Adrenal gland (tissue), 12 donors: ENCODE results near the gene TMEM19. TPM values are rescaled to one million over a fixed set of nuclear protein-coding genes. Genes with fewer than 3 reads are reported as not detected.

Experiments
- DNase-seq, 7 donors: peaks; one replicate each; pipeline ENCODE4 v3.0.0-alpha.2; 2019 to 2020
- H3K27ac ChIP-seq, 5 donors: fragments of 200-600 bp; sonication (generic) in 4 of 5; 1 replicate in 3 of 5; 2 replicates in 2 of 5; pipeline versions ENCODE4 v1.5.1 to v1.8.0; 2016 to 2020; ENCODE audit warnings: mild to moderate bottlenecking in 1 of 5
- H3K27me3 ChIP-seq: fragments of 200-600 bp; 2 replicates; pipeline ENCODE4 v1.8.0; 2021
- H3K36me3 ChIP-seq, 2 donors: fragments of 200-600 bp; replicated peaks in 1 of 2; 1 replicate in 1 of 2; 2 replicates in 1 of 2; pipeline versions ENCODE4 v1.5.1 to v1.8.0; 2018 to 2022
- H3K4me1 ChIP-seq, 2 donors: fragments of 200-600 bp; replicated peaks in 1 of 2; 1 replicate in 1 of 2; 2 replicates in 1 of 2; pipeline versions ENCODE4 v1.5.1 to v1.8.0; 2018 to 2021
- H3K4me3 ChIP-seq, 4 donors: fragments of 200-600 bp; sonication (generic) in 3 of 4; one replicate each; pipeline ENCODE4 v1.5.1; 2016 to 2018
- H3K9me3 ChIP-seq, 3 donors: fragments of 200-600 bp; sonication (generic) in 1 of 3; replicated peaks in 1 of 3; 1 replicate in 2 of 3; 2 replicates in 1 of 3; pipeline versions ENCODE4 v1.5.1 to v1.8.0; 2016 to 2021
- POLR2A ChIP-seq, 2 donors: fragments of 450-650 bp; IDR thresholded peaks; one replicate each; pipeline ENCODE4 v1.6.1; 2017; ENCODE audit warnings: antibody characterized with exemption in 2 of 2, mild to moderate bottlenecking in 2 of 2, moderate library complexity in 1 of 2
- WGBS, 4 donors: extraction: QIAGEN DNeasy Blood & Tissue Kit in 2 of 4; methylation state at CpG; one replicate each; pipeline versions ENCODE4 v1.1.5 to v1.1.7; 2013 to 2017; 5-methylcytosine and 5-hydroxymethylcytosine counted together
- intact Hi-C, 2 donors: fragments of 100-400 bp; cut with DNase I; formaldehyde crosslinking; loops; one replicate each; pipeline versions ENCODE4 v1.14.1 to v1.15.0; 2022 to 2023
- polyA plus RNA-seq, 3 donors: library from polyadenylated mRNA; stranded (reverse); fragments of 200-250 nt in 2 of 3; fragments of 350-450 nt in 1 of 3; fragmentation: Illumina TruSeq in 1 of 3; extraction: RNeasy Lipid Tissue Mini Kit (QIAGEN cat#74804) in 1 of 3; gene quantifications; one replicate each; pipeline ENCODE4 v1.2.3, GENCODE V29; 2013 to 2014
- small RNA-seq, 2 donors: library from RNA; depleted of rRNA; stranded (forward); fragments of <200 nt; gene quantifications; one replicate each; pipeline ENCODE3, GENCODE V24; 2016
- total RNA-seq, 9 donors: library from RNA; depleted of rRNA in 4 of 9; stranded (reverse); fragments of >200 nt in 4 of 9; fragments of 120-200 nt in 1 of 9; fragmentation: NEBNext Ultra II Directional in 1 of 9; extraction: Animal tissue kit (Norgen Biotek cat#: 25700) in 1 of 9; gene quantifications; one replicate each; pipeline versions ENCODE4 v1.1.0 to v1.2.4, GENCODE V29; 2013 to 2023
- TF ChIP-seq, protein P1 (sequence below), 6 experiments: fragments of 450-650 bp in 4 of 6; fragments of 200-600 bp in 2 of 6; sonication (generic) in 1 of 6; IDR thresholded peaks; 1 replicate in 5 of 6; 2 replicates in 1 of 6; pipeline versions ENCODE4 v1.5.1 to v1.8.0; 2016 to 2021; ENCODE audit warnings: antibody characterized with exemption in 6 of 6, mild to moderate bottlenecking in 2 of 6, moderate library complexity in 1 of 6
- donor health status: healthy with polysubstance abuse.
- donor health status: Bipolar disorder and iron deficiency.
- donor health status: DM: yes; HTN: yes; CAD: no.
- donor health status: DM: no; HTN: no; CAD: no.
- donor health status: DM: no; HTN: no; CAD: no.
- donor health status: DM: yes; HTN: yes; CAD: no.

Gene TMEM19
- total and polyA plus RNA-seq, 12 donors: 2.8 to 22.1 (median 18.1) TPM

DNA sequence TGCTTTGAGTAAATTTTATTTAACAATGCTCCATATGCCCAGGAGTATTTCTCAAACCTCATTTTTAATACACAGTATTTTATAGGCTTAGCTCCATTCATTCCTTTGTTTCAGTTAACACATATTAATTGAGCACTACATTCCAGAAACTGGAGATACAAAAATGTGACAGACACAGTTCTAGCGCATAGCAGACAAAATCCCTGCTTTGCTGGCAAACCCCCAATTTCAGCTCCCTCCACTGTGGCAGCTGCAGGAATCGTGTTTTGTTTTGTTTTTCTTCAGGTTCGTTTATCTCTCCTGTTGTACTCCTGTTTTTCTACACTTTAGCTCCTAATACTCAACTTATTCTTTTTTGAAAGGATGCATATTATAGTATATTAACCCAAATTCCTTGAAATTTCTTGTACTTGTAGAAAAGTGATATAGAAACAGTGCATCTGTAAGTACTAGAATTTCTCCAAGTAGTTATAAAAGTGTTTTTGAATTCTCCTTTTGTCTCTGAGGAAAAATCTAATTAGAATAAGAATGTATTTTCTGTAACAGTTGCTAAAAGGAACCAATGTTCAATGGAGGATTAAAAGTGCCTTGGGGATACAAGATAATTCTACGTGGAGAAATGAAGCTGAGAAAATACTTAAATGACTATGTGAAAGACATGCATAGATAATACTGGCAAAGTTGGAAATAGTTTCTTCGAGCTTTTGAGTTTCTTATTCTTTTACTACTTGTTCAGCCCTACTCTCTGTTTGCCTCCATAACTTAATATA is 62.4 kb downstream of the TMEM19 start:
- intact Hi-C loops: loop anchor here (5.0 to 10.0 kb wide), 2 partner anchors 331 to 333 kb away; no protein-coding TSS in a partner anchor
- H3K9me3 ChIP-seq: no peaks in the 10 kb centered on the region
- 50 to 64% (median 56%) methylated on average over 5 of the region's 5 CpGs for WGBS, 4 donors
- H3K4me3 ChIP-seq: no peak overlapping the region
- no peaks in the 10 kb centered on the region for H3K36me3 ChIP-seq
- no peak for TF ChIP-seq POLR2A (IDR thresholded peaks at IDR 0.05)
- TF ChIP-seq, protein P1, sequence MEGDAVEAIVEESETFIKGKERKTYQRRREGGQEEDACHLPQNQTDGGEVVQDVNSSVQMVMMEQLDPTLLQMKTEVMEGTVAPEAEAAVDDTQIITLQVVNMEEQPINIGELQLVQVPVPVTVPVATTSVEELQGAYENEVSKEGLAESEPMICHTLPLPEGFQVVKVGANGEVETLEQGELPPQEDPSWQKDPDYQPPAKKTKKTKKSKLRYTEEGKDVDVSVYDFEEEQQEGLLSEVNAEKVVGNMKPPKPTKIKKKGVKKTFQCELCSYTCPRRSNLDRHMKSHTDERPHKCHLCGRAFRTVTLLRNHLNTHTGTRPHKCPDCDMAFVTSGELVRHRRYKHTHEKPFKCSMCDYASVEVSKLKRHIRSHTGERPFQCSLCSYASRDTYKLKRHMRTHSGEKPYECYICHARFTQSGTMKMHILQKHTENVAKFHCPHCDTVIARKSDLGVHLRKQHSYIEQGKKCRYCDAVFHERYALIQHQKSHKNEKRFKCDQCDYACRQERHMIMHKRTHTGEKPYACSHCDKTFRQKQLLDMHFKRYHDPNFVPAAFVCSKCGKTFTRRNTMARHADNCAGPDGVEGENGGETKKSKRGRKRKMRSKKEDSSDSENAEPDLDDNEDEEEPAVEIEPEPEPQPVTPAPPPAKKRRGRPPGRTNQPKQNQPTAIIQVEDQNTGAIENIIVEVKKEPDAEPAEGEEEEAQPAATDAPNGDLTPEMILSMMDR (IDR thresholded peaks at IDR 0.05): no peak
- H3K27me3 ChIP-seq: peaks cover 5% of the 10 kb centered on the region
- H3K4me1 ChIP-seq: no peaks in the 10 kb centered on the region
- no peak overlapping the region for H3K27ac ChIP-seq
- DNase-seq: no peak

DNA sequence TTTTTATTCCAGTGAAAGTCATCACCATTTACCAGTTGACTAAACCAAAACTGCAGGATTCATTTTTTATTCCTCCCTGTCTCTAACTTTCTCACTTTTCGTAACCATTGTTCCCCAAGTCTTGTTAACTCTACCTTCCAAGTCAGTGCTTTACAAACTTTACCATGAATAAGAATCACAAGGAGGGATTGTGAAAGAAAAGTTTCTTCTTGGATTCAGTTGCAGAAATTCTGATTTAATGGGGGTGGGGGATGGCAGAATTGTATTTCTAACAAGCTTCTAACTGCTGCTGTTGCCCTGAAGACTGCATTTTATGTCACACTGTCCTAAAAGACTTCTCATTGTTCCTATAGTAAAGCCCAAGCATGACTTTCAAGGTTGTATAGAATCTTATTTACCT is 63.8 kb downstream of the TMEM19 start:
- peaks cover 5% of the 10 kb centered on the region for H3K27me3 ChIP-seq
- H3K4me3 ChIP-seq: no peak overlapping the region
- no peaks in the 10 kb centered on the region for H3K36me3 ChIP-seq
- no peak for TF ChIP-seq POLR2A (IDR thresholded peaks at IDR 0.05)
- TF ChIP-seq, protein P1 (IDR thresholded peaks at IDR 0.05): no peak
- H3K4me1 ChIP-seq: no peaks in the 10 kb centered on the region
- 87 to 96% (median 89%) methylated on average over 1 of the region's 1 CpG for WGBS, 4 donors
- intact Hi-C loops: loop anchor here (5.0 to 10.0 kb wide), 3 partner anchors 85 to 335 kb away; partner anchors contain the start of genes THAP2 (in 1 of the 2) and ZFC3H1 (in 1 of the 2)
- H3K27ac ChIP-seq: no peak overlapping the region
- no peaks in the 10 kb centered on the region for H3K9me3 ChIP-seq
- DNase-seq: no peak

DNA sequence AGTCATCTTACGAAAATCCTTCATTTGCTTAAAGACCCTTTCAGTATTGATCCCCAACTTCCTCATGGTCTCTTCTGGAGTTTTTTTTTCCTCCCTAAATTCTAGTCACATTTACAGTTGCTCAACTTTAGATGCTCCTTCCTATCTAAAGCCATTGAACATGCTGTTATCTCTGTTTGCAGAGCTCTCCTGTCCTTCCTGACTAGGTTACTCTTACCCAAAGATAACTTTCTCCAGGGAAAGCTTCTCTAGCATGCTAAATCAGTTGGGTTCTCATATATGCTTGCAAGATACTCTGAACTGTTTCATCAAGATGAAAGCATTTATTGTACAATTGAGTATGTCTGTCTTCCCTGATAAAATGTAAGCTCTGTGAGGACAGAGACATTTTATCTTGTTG is 67.0 kb downstream of the TMEM19 start:
- peaks cover 10 to 19% of the 10 kb centered on the region in 2 donors for H3K4me1 ChIP-seq
- no peak overlapping the region for H3K4me3 ChIP-seq
- H3K9me3 ChIP-seq: no peaks in the 10 kb centered on the region
- no peak overlapping the region for H3K27ac ChIP-seq
- intact Hi-C loops: loop anchor here in 1 of 2 donors (10.0 kb wide), 1 partner anchor 88 kb away; the partner anchor contains the start of genes THAP2 and ZFC3H1
- TF ChIP-seq POLR2A (IDR thresholded peaks at IDR 0.05): no peak
- TF ChIP-seq, protein P1 (IDR thresholded peaks at IDR 0.05): no peak
- DNase-seq: no peak
- peaks cover 5% of the 10 kb centered on the region for H3K27me3 ChIP-seq
- no peaks in the 10 kb centered on the region for H3K36me3 ChIP-seq
- 80 to 88% (median 83%) methylated on average over 1 of the region's 1 CpG for WGBS, 4 donors

Small RNA genes within 50 kb of the gene (small RNA-seq; reads per million reads assigned to genes)
- 0 reads per million in 2 donors for gene RF00560

Other genes starting within 250 kb of the TMEM19 start
- gene LGR5, start 246.3 kb upstream of the TMEM19 start, total RNA-seq: 1 to 10 TPM in 7 of 9 donors, under 1 TPM in 2; 0.39 to 3.4 (median 1.8) TPM
- 1 to 10 TPM in 2 of 3 donors, under 1 TPM in 1; 0.66 to 6.1 (median 3.5) TPM for gene LGR5, start 246.3 kb upstream of the TMEM19 start, polyA plus RNA-seq
- gene ZFC3H1, start 22.2 kb upstream of the TMEM19 start, total RNA-seq: 10 to 100 TPM; 11.8 to 56.2 (median 34.3) TPM
- 10 to 100 TPM; 25.0 to 41.9 (median 29.4) TPM for gene ZFC3H1, start 22.2 kb upstream of the TMEM19 start, polyA plus RNA-seq
- gene THAP2, start 21.8 kb upstream of the TMEM19 start, total RNA-seq: 10 to 100 TPM in 3 of 9 donors, 1 to 10 TPM in 5, under 1 TPM in 1; 0.95 to 15.7 (median 6.9) TPM
- gene THAP2, start 21.8 kb upstream of the TMEM19 start, polyA plus RNA-seq: 10 to 100 TPM in 1 of 3 donors, 1 to 10 TPM in 2; 3.3 to 11.9 (median 4.9) TPM
- 100 to 1,000 TPM in 2 of 9 donors, 10 to 100 TPM in 6, 1 to 10 TPM in 1; 8.6 to 123 (median 68.1) TPM for gene RAB21, start 68.8 kb downstream of the TMEM19 start, total RNA-seq
- 100 to 1,000 TPM in 1 of 3 donors, 1 to 10 TPM in 2; 8.7 to 118 (median 8.8) TPM for gene RAB21, start 68.8 kb downstream of the TMEM19 start, polyA plus RNA-seq
- gene TBC1D15, start 153.7 kb downstream of the TMEM19 start, total RNA-seq: 10 to 100 TPM; 22.8 to 78.3 (median 56.2) TPM
- 10 to 100 TPM; 19.9 to 74.1 (median 23.3) TPM for gene TBC1D15, start 153.7 kb downstream of the TMEM19 start, polyA plus RNA-seq